ENCODE results near the gene GFPT1. TPM values are rescaled to one million over a fixed set of nuclear protein-coding genes. Genes with fewer than 3 reads are reported as not detected.

The GFPT1 gene
- total and polyA plus RNA-seq, 2 experiments from 2014 or later: 60.8 to 62.0 TPM

DNA sequence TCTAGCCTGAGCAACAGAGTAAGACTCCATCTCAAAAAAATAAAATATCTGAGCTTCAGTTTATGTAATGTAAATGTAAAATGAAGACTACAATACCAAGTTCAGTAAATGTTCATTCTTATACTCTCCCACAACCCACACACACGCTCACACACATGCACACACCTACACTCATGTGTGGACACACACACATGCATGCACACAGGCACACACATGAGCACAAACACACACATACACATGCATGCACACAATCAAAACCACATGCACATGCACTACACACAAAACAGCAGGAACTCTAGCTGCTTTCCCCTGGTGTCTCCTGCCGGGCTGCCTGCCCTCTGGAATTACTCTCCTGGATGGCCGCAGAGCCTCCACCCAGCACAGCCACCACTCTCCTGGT lies 90.6 kb downstream of the GFPT1 start:
- H3K4me2 ChIP-seq: no peak overlapping the region
- no peak overlapping the region for H3K4me3 ChIP-seq
- DNase-seq (ENCODE audit: low spot score) (no peak), ATAC-seq (no peak)
- H3K36me3 ChIP-seq (ENCODE audit: insufficient read depth): no peaks in the 10 kb centered on the region
- no peaks in the 10 kb centered on the region for H3K9me3 Mint-ChIP-seq
- H3K27ac ChIP-seq (ENCODE audit: low read depth): no peak overlapping the region
- H2AFZ ChIP-seq: no peak overlapping the region
- H3K4me1 Mint-ChIP-seq: no peaks in the 10 kb centered on the region
- TF ChIP-seq ZNF114 (CRISPR knock-in tag; IDR thresholded peaks at IDR 0.05) (no peak), JUNB (IDR thresholded peaks at IDR 0.05; ENCODE audit: unreplicated experiment) (no peak), NANOG (IDR thresholded peaks at IDR 0.05; ENCODE audit: borderline replicate concordance) (no peak), ETS1 (IDR thresholded peaks at IDR 0.05) (no peak), POLR2AphosphoS5 (IDR thresholded peaks at IDR 0.05; ENCODE audit: low read depth) (no peak), STAT1 (IDR thresholded peaks at IDR 0.05; ENCODE audit: unreplicated experiment) (no peak)
- TF ChIP-seq, protein P1, sequence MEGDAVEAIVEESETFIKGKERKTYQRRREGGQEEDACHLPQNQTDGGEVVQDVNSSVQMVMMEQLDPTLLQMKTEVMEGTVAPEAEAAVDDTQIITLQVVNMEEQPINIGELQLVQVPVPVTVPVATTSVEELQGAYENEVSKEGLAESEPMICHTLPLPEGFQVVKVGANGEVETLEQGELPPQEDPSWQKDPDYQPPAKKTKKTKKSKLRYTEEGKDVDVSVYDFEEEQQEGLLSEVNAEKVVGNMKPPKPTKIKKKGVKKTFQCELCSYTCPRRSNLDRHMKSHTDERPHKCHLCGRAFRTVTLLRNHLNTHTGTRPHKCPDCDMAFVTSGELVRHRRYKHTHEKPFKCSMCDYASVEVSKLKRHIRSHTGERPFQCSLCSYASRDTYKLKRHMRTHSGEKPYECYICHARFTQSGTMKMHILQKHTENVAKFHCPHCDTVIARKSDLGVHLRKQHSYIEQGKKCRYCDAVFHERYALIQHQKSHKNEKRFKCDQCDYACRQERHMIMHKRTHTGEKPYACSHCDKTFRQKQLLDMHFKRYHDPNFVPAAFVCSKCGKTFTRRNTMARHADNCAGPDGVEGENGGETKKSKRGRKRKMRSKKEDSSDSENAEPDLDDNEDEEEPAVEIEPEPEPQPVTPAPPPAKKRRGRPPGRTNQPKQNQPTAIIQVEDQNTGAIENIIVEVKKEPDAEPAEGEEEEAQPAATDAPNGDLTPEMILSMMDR (conservative IDR thresholded peaks at IDR 0.05; ENCODE audit: low read depth in 2 of 2): no peak
- H4K20me1 ChIP-seq (replicated peaks; ENCODE audit: insufficient read depth): no peaks in the 10 kb centered on the region
- no peaks in the 10 kb centered on the region for H3K79me2 ChIP-seq (replicated peaks; ENCODE audit: insufficient read depth)
- no peaks in the 10 kb centered on the region for H3K9me2 ChIP-seq (ENCODE audit: insufficient read depth)
- H3K36me3 Mint-ChIP-seq (ENCODE audit: low read depth): no peaks in the 10 kb centered on the region
- no peak overlapping the region for H3K4me3 Mint-ChIP-seq
- H3K27me3 ChIP-seq (ENCODE audit: insufficient read depth): no peaks in the 10 kb centered on the region
- peaks cover 2% of the 10 kb centered on the region for H3K27me3 Mint-ChIP-seq (ENCODE audit: insufficient read depth, low read depth, poor library complexity)
- H3K4me1 ChIP-seq (ENCODE audit: insufficient read depth): no peaks in the 10 kb centered on the region
- no peak overlapping the region for H3K27ac Mint-ChIP-seq
- no peaks in the 10 kb centered on the region for H3F3A ChIP-seq (replicated peaks; ENCODE audit: low read depth)

DNA sequence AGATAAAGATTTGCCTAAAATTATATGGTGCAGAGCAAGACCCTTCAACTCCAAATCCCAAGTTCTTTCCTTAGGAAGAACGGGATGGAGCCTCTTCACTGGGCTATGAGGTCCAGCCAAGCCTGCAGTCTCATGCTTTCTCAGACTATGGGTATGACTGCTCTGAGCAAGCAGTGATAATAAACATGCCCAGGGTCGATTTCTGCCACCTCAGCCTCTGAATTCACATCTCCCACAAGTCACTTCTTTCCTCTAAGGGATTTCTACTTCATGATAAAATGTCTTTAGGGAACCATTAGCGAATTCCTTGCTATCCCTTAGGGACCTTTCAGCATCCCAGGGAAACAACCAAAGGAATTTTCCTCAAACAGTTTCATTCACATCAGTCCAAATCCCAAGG lies 94.8 kb downstream of the GFPT1 start:
- Histone ChIP-seq H2AFZ (no peak overlapping the region), H3K4me1 (ENCODE audit: insufficient read depth) (no peaks in the 10 kb centered on the region), H4K20me1 (replicated peaks; ENCODE audit: insufficient read depth) (no peaks in the 10 kb centered on the region), H3K9me2 (ENCODE audit: insufficient read depth) (no peaks in the 10 kb centered on the region), H3K27me3 (ENCODE audit: insufficient read depth) (no peaks in the 10 kb centered on the region), H3F3A (replicated peaks; ENCODE audit: low read depth) (no peaks in the 10 kb centered on the region), H3K36me3 (ENCODE audit: insufficient read depth) (no peaks in the 10 kb centered on the region), H3K79me2 (replicated peaks; ENCODE audit: insufficient read depth) (no peaks in the 10 kb centered on the region), H3K4me3 (no peak overlapping the region), H3K4me2 (no peak overlapping the region), H3K27ac (ENCODE audit: low read depth) (no peak overlapping the region)
- Mint-ChIP-seq H3K27ac (no peak overlapping the region), H3K4me1 (no peaks in the 10 kb centered on the region), H3K4me3 (no peak overlapping the region), H3K27me3 (ENCODE audit: insufficient read depth, low read depth, poor library complexity) (no peaks in the 10 kb centered on the region), H3K36me3 (ENCODE audit: low read depth) (no peaks in the 10 kb centered on the region), H3K9me3 (no peaks in the 10 kb centered on the region)
- DNase-seq (ENCODE audit: low spot score) (no peak), ATAC-seq (no peak)
- TF ChIP-seq POLR2AphosphoS5 (IDR thresholded peaks at IDR 0.05; ENCODE audit: low read depth) (no peak), ETS1 (IDR thresholded peaks at IDR 0.05) (no peak), STAT1 (IDR thresholded peaks at IDR 0.05; ENCODE audit: unreplicated experiment) (no peak), EZH2 (IDR thresholded peaks at IDR 0.05; ENCODE audit: low read depth, unreplicated experiment) (no peak), CREB1 (CRISPR knock-in tag; IDR thresholded peaks at IDR 0.05; ENCODE audit: low read depth) (no peak), REST (IDR thresholded peaks at IDR 0.05; ENCODE audit: unreplicated experiment) (no peak), JUNB (IDR thresholded peaks at IDR 0.05; ENCODE audit: unreplicated experiment) (no peak), NANOG (IDR thresholded peaks at IDR 0.05; ENCODE audit: borderline replicate concordance) (no peak)
- TF ChIP-seq, protein P1 (conservative IDR thresholded peaks at IDR 0.05; ENCODE audit: low read depth in 2 of 2): no peak

Data from GM23338 (cell line).